Skeletal muscle satellite cell (primary cell): Measurements from ENCODE around the gene APBB2.

Experiments
- H3K27me3 ChIP-seq: 2 replicates; pipeline ENCODE4 v1.7.0; 2013; ENCODE audit warnings: low read length; ENCODE audit not compliant: control insufficient read depth, insufficient read depth
- H3K36me3 ChIP-seq: 2 replicates; pipeline ENCODE4 v1.7.0; 2013; ENCODE audit warnings: mild to moderate bottlenecking, control low read depth, low read length; ENCODE audit not compliant: insufficient read depth
- H3K4me1 ChIP-seq: 2 replicates; pipeline ENCODE4 v1.7.0; 2013; ENCODE audit warnings: low read length; ENCODE audit not compliant: control insufficient read depth, insufficient read depth
- H3K4me2 ChIP-seq: 2 replicates; pipeline ENCODE4 v1.7.0; 2013; ENCODE audit warnings: mild to moderate bottlenecking, low read length
- H3K4me3 ChIP-seq: 2 replicates; pipeline ENCODE4 v1.7.0; 2013; ENCODE audit warnings: low read length
- H3K9ac ChIP-seq: 2 replicates; pipeline ENCODE4 v1.7.0; 2013; ENCODE audit warnings: mild to moderate bottlenecking, low read depth, low read length, moderate library complexity
- H3K9me3 ChIP-seq: replicated peaks from 2 replicates; pipeline ENCODE4 v1.7.0; 2013; ENCODE audit warnings: mild to moderate bottlenecking, control low read depth, low read length

Gene APBB2

DNA sequence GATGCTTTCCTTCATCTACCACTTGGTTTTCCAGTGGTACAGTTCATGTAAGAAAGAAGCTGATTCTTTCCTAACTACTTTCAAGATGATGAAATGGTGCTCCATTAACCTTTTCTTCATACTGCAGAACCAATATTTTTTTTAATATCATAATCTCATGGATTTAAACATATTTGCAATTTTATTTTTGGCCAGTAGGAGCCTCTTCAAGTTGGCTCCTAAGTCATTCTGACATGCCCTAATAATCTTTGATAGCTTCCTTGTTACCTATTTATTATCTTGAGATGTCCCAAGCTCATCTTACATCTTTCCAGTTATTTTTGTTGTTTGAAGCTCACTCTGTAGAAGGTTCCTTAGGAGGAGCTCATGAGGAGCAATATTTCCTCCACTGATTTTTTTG, 170.2 kb downstream of the APBB2 start:
- no peak overlapping the region for H3K9ac ChIP-seq
- no peak overlapping the region for H3K4me2 ChIP-seq
- H3K27me3 ChIP-seq = no peaks in the 10 kb centered on the region
- H3K4me1 ChIP-seq = no peaks in the 10 kb centered on the region
- H3K36me3 ChIP-seq = peaks cover 5% of the 10 kb centered on the region
- no peak overlapping the region for H3K4me3 ChIP-seq
- H3K9me3 ChIP-seq = no peaks in the 10 kb centered on the region

DNA sequence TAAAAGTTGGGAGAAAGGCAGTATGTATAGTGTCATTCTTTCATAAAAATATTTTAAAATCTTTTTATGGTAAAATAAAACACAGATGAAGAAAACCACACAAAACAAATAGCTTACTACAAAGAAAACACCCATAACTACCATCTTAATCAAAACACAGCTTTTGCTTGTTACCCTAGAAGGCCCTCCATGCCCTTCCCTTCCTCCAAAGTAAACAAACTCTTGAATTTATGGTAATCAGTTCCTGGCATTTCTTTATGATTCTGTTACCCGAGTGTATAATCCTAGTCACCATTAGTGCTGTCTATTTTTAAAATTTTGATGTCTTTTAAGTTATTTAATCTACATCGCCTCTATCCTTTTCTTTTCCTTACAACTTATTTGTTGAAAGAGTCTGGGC, 170.9 kb downstream of the APBB2 start:
- no peak overlapping the region for H3K4me3 ChIP-seq
- H3K27me3 ChIP-seq = no peaks in the 10 kb centered on the region
- no peak overlapping the region for H3K9ac ChIP-seq
- H3K4me1 ChIP-seq = no peaks in the 10 kb centered on the region
- no peaks in the 10 kb centered on the region for H3K9me3 ChIP-seq
- no peak overlapping the region for H3K4me2 ChIP-seq
- peaks cover 6% of the 10 kb centered on the region for H3K36me3 ChIP-seq

GRCh38 chr4:41041551-41041950, 172.8 kb downstream of the APBB2 start:
- no peaks in the 10 kb centered on the region for H3K27me3 ChIP-seq
- H3K4me3 ChIP-seq = no peak overlapping the region
- H3K9me3 ChIP-seq = no peaks in the 10 kb centered on the region
- H3K36me3 ChIP-seq = peaks cover 6% of the 10 kb centered on the region
- no peaks in the 10 kb centered on the region for H3K4me1 ChIP-seq
- no peak overlapping the region for H3K9ac ChIP-seq
- H3K4me2 ChIP-seq = no peak overlapping the region

DNA sequence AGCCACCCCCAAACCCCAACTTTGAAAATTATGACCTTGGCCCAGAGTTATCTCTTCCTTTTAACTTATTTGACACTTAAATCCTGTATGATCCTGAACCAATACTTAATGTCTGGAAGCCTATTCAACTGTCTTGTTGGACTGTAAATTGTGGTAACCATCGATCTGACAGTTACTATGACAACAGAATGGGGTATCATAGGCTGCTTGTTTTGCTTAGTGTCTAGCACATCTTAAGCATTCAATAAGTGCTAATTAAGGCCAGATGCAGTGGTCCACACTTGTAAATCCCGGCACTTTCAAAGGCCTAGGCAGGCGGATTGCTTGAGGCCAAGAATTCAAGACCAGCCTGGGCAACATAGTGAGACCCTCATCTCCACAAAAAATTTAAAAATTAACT, 175.0 kb downstream of the APBB2 start:
- H3K27me3 ChIP-seq = no peaks in the 10 kb centered on the region
- H3K9me3 ChIP-seq = no peaks in the 10 kb centered on the region
- H3K4me1 ChIP-seq = no peaks in the 10 kb centered on the region
- peaks cover 6% of the 10 kb centered on the region for H3K36me3 ChIP-seq
- H3K9ac ChIP-seq = no peak overlapping the region
- H3K4me2 ChIP-seq = no peak overlapping the region
- H3K4me3 ChIP-seq = no peak overlapping the region

GRCh38 chr4:41038304-41038703, 176.0 kb downstream of the APBB2 start:
- H3K9me3 ChIP-seq = no peaks in the 10 kb centered on the region
- H3K36me3 ChIP-seq = peaks cover 6% of the 10 kb centered on the region
- no peaks in the 10 kb centered on the region for H3K27me3 ChIP-seq
- no peak overlapping the region for H3K4me3 ChIP-seq
- H3K4me2 ChIP-seq = no peak overlapping the region
- H3K9ac ChIP-seq = no peak overlapping the region
- H3K4me1 ChIP-seq = no peaks in the 10 kb centered on the region

- H3K4me1 ChIP-seq = peaks cover 14% of the 10 kb centered on the region
- no peak overlapping the region for H3K9ac ChIP-seq
- peaks cover 14% of the 10 kb centered on the region for H3K9me3 ChIP-seq
- H3K27me3 ChIP-seq = no peaks in the 10 kb centered on the region
- H3K4me2 ChIP-seq = no peak overlapping the region
- no peak overlapping the region for H3K4me3 ChIP-seq
- H3K36me3 ChIP-seq = peaks cover 42% of the 10 kb centered on the region
Observed at GRCh38 chr4:41029098-41029497, 185.2 kb downstream of the APBB2 start.

DNA sequence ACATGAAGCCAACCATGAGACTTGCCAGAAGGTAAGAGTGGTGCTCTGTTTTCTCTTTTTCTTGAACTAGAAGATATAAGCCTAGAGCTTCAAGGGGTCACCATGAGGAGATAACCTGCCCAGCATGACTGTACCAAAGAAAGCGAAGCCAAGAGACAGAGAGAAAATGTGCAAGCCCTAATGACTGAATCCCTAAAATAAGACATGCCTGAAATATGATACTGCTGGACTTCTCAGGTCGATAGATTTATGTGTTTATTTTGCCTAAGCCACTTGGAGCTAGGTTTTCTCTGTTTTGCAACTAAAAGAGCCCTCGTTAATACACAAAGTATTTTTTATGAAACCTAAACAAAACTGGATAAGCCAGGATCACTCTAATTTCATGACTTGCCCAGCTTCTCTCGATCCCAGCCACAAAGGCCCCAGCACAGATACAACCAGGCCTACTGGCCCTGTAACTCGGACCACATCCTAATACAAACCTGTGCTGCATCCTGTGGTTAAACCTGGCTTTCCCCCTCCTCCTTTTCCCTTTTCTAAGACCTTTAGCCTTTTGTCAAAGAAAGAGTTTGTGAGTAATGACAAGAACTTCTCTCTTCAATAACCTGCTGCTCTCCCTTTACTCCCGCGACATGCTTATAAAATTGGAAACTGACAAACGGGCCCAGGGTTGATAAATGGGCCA, 185.8 kb downstream of the APBB2 start:
- peaks cover 14% of the 10 kb centered on the region for H3K4me1 ChIP-seq
- H3K36me3 ChIP-seq = peaks cover 42% of the 10 kb centered on the region
- no peaks in the 10 kb centered on the region for H3K27me3 ChIP-seq
- no peak overlapping the region for H3K4me3 ChIP-seq
- H3K9me3 ChIP-seq = peaks cover 15% of the 10 kb centered on the region
- H3K4me2 ChIP-seq = peak overlapping the region; percentile 34
- H3K9ac ChIP-seq = no peak overlapping the region

- Histone ChIP-seq H3K27me3 (no peaks in the 10 kb centered on the region), H3K4me3 (no peak overlapping the region), H3K4me1 (peaks cover 14% of the 10 kb centered on the region), H3K4me2 (no peak overlapping the region), H3K36me3 (peaks cover 42% of the 10 kb centered on the region), H3K9me3 (peaks cover 15% of the 10 kb centered on the region), H3K9ac (no peak overlapping the region)
Observed at GRCh38 chr4:41026971-41027370, 187.4 kb downstream of the APBB2 start.

GRCh38 chr4:41025824-41026223, 188.5 kb downstream of the APBB2 start:
- no peak overlapping the region for H3K4me2 ChIP-seq
- no peak overlapping the region for H3K4me3 ChIP-seq
- peaks cover 44% of the 10 kb centered on the region for H3K36me3 ChIP-seq
- H3K9ac ChIP-seq = no peak overlapping the region
- no peaks in the 10 kb centered on the region for H3K27me3 ChIP-seq
- H3K9me3 ChIP-seq = peaks cover 18% of the 10 kb centered on the region
- peaks cover 14% of the 10 kb centered on the region for H3K4me1 ChIP-seq

DNA sequence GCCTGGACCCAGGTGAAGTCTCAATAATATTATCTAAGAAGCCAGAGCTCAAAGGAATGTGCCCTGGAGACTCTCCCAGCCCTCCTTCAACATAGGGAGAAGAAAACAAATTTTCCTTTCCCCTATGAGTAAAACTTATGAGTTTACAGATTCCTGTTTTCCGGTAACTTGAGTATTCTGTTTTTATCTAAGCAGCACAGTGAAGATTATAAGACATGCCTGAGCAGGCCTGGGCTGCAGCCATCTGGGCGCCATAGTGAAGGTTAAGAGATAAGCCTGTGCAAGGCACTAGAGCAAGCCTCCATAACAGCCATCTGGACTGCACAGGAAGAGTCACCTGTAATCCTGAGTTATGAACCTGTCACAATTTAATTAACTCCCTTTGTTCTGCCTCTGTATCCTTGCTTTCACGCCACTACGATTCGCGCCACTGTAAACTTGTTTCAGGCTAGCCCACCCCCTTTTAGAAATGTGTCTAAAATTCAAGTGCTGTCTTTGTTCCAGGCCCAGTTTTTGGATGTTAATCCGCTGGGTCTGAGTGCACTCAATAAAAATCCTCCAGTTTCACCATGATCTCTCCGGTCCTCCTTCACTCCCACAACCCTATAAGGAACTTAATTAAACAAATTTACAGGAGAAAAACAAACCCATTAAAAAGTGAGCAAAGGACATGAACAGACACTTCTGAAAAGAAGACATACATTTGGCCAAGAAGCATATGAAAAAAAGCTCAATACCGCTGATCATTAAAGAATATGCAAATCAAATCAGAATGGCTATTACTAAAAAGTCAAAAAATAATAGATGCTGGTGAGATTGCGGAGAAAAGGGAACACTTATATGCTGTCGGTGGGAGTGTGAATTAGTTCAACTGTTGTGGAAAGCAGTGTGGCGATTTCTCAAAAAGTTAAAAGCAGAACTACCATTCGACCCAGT, 189.5 kb downstream of the APBB2 start:
- Histone ChIP-seq H3K36me3 (peaks cover 37% of the 10 kb centered on the region), H3K4me3 (no peak overlapping the region), H3K9ac (no peak overlapping the region), H3K9me3 (peaks cover 18% of the 10 kb centered on the region), H3K27me3 (no peaks in the 10 kb centered on the region), H3K4me2 (no peak overlapping the region), H3K4me1 (peaks cover 14% of the 10 kb centered on the region)

GRCh38 chr4:41022116-41022515, 192.2 kb downstream of the APBB2 start:
- peaks cover 18% of the 10 kb centered on the region for H3K9me3 ChIP-seq
- H3K4me1 ChIP-seq = no peaks in the 10 kb centered on the region
- H3K36me3 ChIP-seq = peaks cover 30% of the 10 kb centered on the region
- no peak overlapping the region for H3K9ac ChIP-seq
- H3K27me3 ChIP-seq = no peaks in the 10 kb centered on the region
- no peak overlapping the region for H3K4me3 ChIP-seq
- no peak overlapping the region for H3K4me2 ChIP-seq
